ENCODE results near the gene CDH13. TPM values are rescaled to one million over a fixed set of nuclear protein-coding genes. Genes with fewer than 3 reads are reported as not detected.

The CDH13 gene
- total RNA-seq, 1 experiment from 2014 or later, result 49.3 TPM

DNA sequence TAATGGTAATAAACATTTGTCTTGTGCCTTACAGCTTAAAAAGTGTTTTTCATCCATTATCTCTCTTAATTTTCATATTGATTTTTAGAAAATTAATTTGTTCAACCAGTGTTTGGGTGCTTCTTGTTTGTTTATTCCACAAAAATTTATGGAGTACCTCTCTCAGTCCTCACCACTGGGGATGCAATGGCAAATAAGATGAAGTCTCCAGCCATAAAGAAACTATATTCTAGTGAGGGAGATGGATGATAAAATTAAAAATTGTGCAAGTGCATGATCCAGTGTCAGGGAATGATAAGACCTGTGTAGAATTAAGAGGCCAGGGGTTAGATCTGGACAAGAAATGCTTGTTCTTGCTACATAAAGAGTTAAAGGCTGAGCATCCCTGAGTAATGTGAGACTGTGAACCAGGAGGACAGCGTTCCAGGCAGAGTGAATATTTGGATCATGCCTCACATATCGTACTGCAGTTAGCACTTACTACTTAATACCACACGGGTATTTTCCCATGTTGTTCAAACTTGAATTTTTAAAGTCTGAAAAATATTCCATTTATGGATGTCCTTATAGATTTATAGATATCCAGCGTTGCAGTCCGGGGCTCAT is 645.3 kb downstream of the CDH13 start:
- DNase-seq (ENCODE audit: unreplicated experiment), result no peak
- Mint-ChIP-seq H3K36me3 (ENCODE audit: insufficient read depth, unreplicated experiment) (peaks cover 12% of the 10 kb centered on the region), H3K9me3 (ENCODE audit: unreplicated experiment) (no peaks in the 10 kb centered on the region), H3K27me3 (ENCODE audit: insufficient read depth, unreplicated experiment) (no peaks in the 10 kb centered on the region), H3K27ac (ENCODE audit: low read depth, unreplicated experiment) (no peak overlapping the region), H3K4me3 (ENCODE audit: unreplicated experiment) (no peak overlapping the region), H3K4me1 (ENCODE audit: insufficient read depth, unreplicated experiment) (peaks cover 4% of the 10 kb centered on the region)
- BruUV-seq (replicated peaks), result no TSS peak
- no peak for TF ChIP-seq CTCF (IDR thresholded peaks at IDR 0.05; ENCODE audit: unreplicated experiment)
- intact Hi-C loops (cut with micrococcal nuclease), result no loop called here
- ChIA-PET CTCF (interaction anchor here (0.5 to 0.6 kb wide), 2 partner anchors 66 to 684 kb away, joined by 4 read pairs; no protein-coding TSS in a partner anchor), POLR2A (no interaction called here)

- H3K4me3 Mint-ChIP-seq (ENCODE audit: unreplicated experiment), result no peak overlapping the region
- H3K9me3 Mint-ChIP-seq (ENCODE audit: unreplicated experiment), result no peaks in the 10 kb centered on the region
- CTCF ChIA-PET, result interaction anchor here (0.6 kb wide), 2 partner anchors 331 to 685 kb away, joined by 4 read pairs; no protein-coding TSS in a partner anchor
- no peaks in the 10 kb centered on the region for H3K27me3 Mint-ChIP-seq (ENCODE audit: insufficient read depth, unreplicated experiment)
- H3K4me1 Mint-ChIP-seq (ENCODE audit: insufficient read depth, unreplicated experiment), result peaks cover 4% of the 10 kb centered on the region
- BruUV-seq (replicated peaks), result no TSS peak
- POLR2A ChIA-PET, result no interaction called here
- intact Hi-C loops (cut with micrococcal nuclease), result no loop called here
- no peak for TF ChIP-seq CTCF (IDR thresholded peaks at IDR 0.05; ENCODE audit: unreplicated experiment)
- no peak for DNase-seq (ENCODE audit: unreplicated experiment)
- peaks cover 12% of the 10 kb centered on the region for H3K36me3 Mint-ChIP-seq (ENCODE audit: insufficient read depth, unreplicated experiment)
- H3K27ac Mint-ChIP-seq (ENCODE audit: low read depth, unreplicated experiment), result no peak overlapping the region
These were observed 646.1 kb downstream of the CDH13 start for GRCh38 chr16:83272843-83273242.

DNA sequence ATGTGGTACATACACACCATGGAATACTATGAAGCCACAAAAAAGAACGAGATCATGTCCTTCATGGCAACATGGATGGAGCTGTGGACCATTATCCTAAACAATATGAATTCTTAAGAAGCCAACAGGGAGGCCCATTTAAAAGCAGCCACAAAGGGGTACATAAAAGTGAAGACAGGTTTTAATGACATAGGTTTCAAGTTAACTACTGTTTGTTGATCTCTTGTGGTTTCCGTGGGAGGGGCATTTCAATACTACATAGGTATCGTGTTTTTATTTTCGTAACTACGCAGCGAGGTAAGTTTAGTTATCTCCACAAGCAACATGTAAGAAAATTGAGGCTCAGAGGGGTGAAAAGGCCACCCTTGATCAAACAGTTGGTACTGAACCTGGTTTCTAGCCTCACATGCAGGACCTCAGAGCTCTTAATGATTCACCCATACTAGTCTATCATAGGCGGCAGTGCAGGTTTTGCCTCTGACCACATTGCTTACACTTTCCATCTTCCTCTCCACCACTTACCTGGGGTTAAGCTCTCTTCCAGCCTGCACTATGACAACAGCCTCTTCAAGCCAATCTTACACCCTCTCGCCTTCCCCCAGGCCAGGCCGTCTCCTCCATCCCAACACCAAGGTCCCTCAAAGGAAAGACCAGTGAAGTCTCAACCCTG is 646.9 kb downstream of the CDH13 start:
- POLR2A ChIA-PET, result no interaction called here
- Mint-ChIP-seq H3K4me1 (ENCODE audit: insufficient read depth, unreplicated experiment) (peaks cover 4% of the 10 kb centered on the region), H3K27ac (ENCODE audit: low read depth, unreplicated experiment) (no peak overlapping the region), H3K27me3 (ENCODE audit: insufficient read depth, unreplicated experiment) (no peaks in the 10 kb centered on the region), H3K9me3 (ENCODE audit: unreplicated experiment) (no peaks in the 10 kb centered on the region), H3K4me3 (ENCODE audit: unreplicated experiment) (no peak overlapping the region), H3K36me3 (ENCODE audit: insufficient read depth, unreplicated experiment) (peaks cover 12% of the 10 kb centered on the region)
- BruUV-seq (replicated peaks), result no TSS peak
- no peak for TF ChIP-seq CTCF (IDR thresholded peaks at IDR 0.05; ENCODE audit: unreplicated experiment)
- DNase-seq (ENCODE audit: unreplicated experiment), result no peak
- CTCF ChIA-PET, result interaction anchor here (0.6 to 1.1 kb wide), 2 partner anchors 29 to 332 kb away, joined by 3 to 4 read pairs; no protein-coding TSS in a partner anchor
- intact Hi-C loops (cut with micrococcal nuclease), result no loop called here

DNA sequence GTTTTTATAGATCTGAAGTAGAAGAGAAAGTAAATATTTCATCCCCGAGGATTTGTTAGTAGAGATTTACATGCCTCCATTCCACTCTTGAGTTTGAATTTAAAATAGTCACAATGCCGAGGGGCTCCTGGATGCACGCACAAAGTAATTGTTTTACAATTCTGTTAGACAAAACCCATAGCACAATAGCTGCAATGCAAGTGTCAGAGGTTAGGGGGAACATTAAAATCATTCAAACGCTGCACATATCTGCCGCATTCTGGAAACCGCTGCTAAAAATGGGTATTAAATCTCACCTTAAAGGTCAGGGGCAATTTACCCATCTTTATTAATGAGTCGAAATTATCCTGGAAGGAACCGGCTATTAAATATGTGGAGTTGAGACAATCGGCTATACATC is 652.5 kb downstream of the CDH13 start:
- no peak for TF ChIP-seq CTCF (IDR thresholded peaks at IDR 0.05; ENCODE audit: unreplicated experiment)
- DNase-seq (ENCODE audit: unreplicated experiment), result no peak
- no peak overlapping the region for H3K4me3 Mint-ChIP-seq (ENCODE audit: unreplicated experiment)
- H3K27ac Mint-ChIP-seq (ENCODE audit: low read depth, unreplicated experiment), result no peak overlapping the region
- ChIA-PET POLR2A (no interaction called here), CTCF (no interaction called here)
- intact Hi-C loops (cut with micrococcal nuclease), result no loop called here
- no peaks in the 10 kb centered on the region for H3K4me1 Mint-ChIP-seq (ENCODE audit: insufficient read depth, unreplicated experiment)
- H3K36me3 Mint-ChIP-seq (ENCODE audit: insufficient read depth, unreplicated experiment), result no peaks in the 10 kb centered on the region
- BruUV-seq (replicated peaks), result no TSS peak
- no peaks in the 10 kb centered on the region for H3K9me3 Mint-ChIP-seq (ENCODE audit: unreplicated experiment)
- H3K27me3 Mint-ChIP-seq (ENCODE audit: insufficient read depth, unreplicated experiment), result no peaks in the 10 kb centered on the region

Measured in MCF 10A (cell line).